Medulla oblongata (tissue), 1 donor: ENCODE results near the gene CIAPIN1.

Source experiments
- DNase-seq: peaks from one replicate; pipeline ENCODE4 v3.0.0-alpha.2; 2015; ENCODE audit errors: extremely low spot score

Gene CIAPIN1

GRCh38 chr16:57447186-57447962 lies at the start of gene CIAPIN1, which contains the start of gene COQ9:
TSS of gene CIAPIN1 (minus strand) at chr16:57447385. CDS start at chr16:57440928, 6,457 bp downstream.
TSS of gene COQ9 (plus strand) at chr16:57447479. CDS start at chr16:57447506, 27 bp downstream.
- peak; percentile 96 for DNase-seq

GRCh38 chr16:57493767-57494166 lies 46.6 kb upstream of the CIAPIN1 start:
- no peak for DNase-seq

- no peak for DNase-seq
These were observed 42.0 kb upstream of the CIAPIN1 start for GRCh38 chr16:57489229-57489628.

- DNase-seq, result no peak
These were observed 40.0 kb upstream of the CIAPIN1 start for GRCh38 chr16:57486858-57487834.

- DNase-seq, result peak; percentile 54
These were observed 39.0 kb upstream of the CIAPIN1 start, which contains the start of gene DOK4 for GRCh38 chr16:57485916-57486857. TSS of gene DOK4 (minus strand) at chr16:57486493. CDS start at chr16:57479507, 6,986 bp downstream.

GRCh38 chr16:57485091-57485915 lies 38.1 kb upstream of the CIAPIN1 start:
- no peak for DNase-seq

- no peak for DNase-seq
These were observed 37.4 kb upstream of the CIAPIN1 start for GRCh38 chr16:57484515-57485005.

GRCh38 chr16:57483725-57484514 lies 36.7 kb upstream of the CIAPIN1 start:
- no peak for DNase-seq

GRCh38 chr16:57482845-57483545 lies 35.8 kb upstream of the CIAPIN1 start:
- no peak for DNase-seq

- no peak for DNase-seq
These were observed 34.2 kb upstream of the CIAPIN1 start for GRCh38 chr16:57481421-57481820.

- DNase-seq, result no peak
These were observed 33.6 kb upstream of the CIAPIN1 start for GRCh38 chr16:57480754-57481230.

- DNase-seq, result no peak
These were observed 33.0 kb upstream of the CIAPIN1 start for GRCh38 chr16:57479976-57480753.

- peak; percentile 30 for DNase-seq
These were observed 32.2 kb upstream of the CIAPIN1 start for GRCh38 chr16:57479205-57479975.

- DNase-seq, result no peak
These were observed 31.4 kb upstream of the CIAPIN1 start for GRCh38 chr16:57478396-57479204.

GRCh38 chr16:57477531-57478202 lies 30.5 kb upstream of the CIAPIN1 start:
- DNase-seq, result no peak
